Measurements from ENCODE around the gene ST6GAL1. TPM values are rescaled to one million over a fixed set of nuclear protein-coding genes. Genes with fewer than 3 reads are reported as not detected.

ST6GAL1 gene
- total and polyA plus RNA-seq, 2 experiments from 2014 or later, result 17.6 to 65.1 TPM

- Histone ChIP-seq H3F3A (replicated peaks; ENCODE audit: low read depth) (peaks cover 11% of the 10 kb centered on the region; the same call in 1 of the 2 replicates), H3K4me3 (no peak overlapping the region), H3K79me2 (replicated peaks; ENCODE audit: insufficient read depth) (peaks cover 100% of the 10 kb centered on the region), H3K9me2 (ENCODE audit: insufficient read depth) (no peaks in the 10 kb centered on the region), H3K36me3 (ENCODE audit: insufficient read depth) (peaks cover 7% of the 10 kb centered on the region), H3K27me3 (ENCODE audit: insufficient read depth) (no peaks in the 10 kb centered on the region), H3K4me1 (ENCODE audit: insufficient read depth) (peaks cover 40% of the 10 kb centered on the region), H4K20me1 (replicated peaks; ENCODE audit: insufficient read depth) (peaks cover 60% of the 10 kb centered on the region), H2AFZ (no peak overlapping the region), H3K4me2 (no peak overlapping the region), H3K27ac (ENCODE audit: low read depth) (0 out of 2 replicates have a peak overlapping the region, but pooled peaks have one; percentile 3)
- H3K9me3 Mint-ChIP-seq, result peaks cover 5% of the 10 kb centered on the region; the same call in 2 of the 3 replicates
- no peaks in the 10 kb centered on the region for H3K27me3 Mint-ChIP-seq (ENCODE audit: insufficient read depth, low read depth, poor library complexity)
- peaks cover 44% of the 10 kb centered on the region for H3K36me3 Mint-ChIP-seq (ENCODE audit: low read depth)
- no peak for DNase-seq (ENCODE audit: low spot score)
- ATAC-seq, result no peak
- no peak for TF ChIP-seq ZNF462 (CRISPR knock-in tag; IDR thresholded peaks at IDR 0.05)
- no peak for TF ChIP-seq ZNF114 (CRISPR knock-in tag; IDR thresholded peaks at IDR 0.05)
- TF ChIP-seq, protein P1, sequence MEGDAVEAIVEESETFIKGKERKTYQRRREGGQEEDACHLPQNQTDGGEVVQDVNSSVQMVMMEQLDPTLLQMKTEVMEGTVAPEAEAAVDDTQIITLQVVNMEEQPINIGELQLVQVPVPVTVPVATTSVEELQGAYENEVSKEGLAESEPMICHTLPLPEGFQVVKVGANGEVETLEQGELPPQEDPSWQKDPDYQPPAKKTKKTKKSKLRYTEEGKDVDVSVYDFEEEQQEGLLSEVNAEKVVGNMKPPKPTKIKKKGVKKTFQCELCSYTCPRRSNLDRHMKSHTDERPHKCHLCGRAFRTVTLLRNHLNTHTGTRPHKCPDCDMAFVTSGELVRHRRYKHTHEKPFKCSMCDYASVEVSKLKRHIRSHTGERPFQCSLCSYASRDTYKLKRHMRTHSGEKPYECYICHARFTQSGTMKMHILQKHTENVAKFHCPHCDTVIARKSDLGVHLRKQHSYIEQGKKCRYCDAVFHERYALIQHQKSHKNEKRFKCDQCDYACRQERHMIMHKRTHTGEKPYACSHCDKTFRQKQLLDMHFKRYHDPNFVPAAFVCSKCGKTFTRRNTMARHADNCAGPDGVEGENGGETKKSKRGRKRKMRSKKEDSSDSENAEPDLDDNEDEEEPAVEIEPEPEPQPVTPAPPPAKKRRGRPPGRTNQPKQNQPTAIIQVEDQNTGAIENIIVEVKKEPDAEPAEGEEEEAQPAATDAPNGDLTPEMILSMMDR (conservative IDR thresholded peaks at IDR 0.05; ENCODE audit: low read depth in 2 of 2), result no peak
- TF ChIP-seq EZH2phosphoT487 (IDR thresholded peaks at IDR 0.05; ENCODE audit: unreplicated experiment), result no peak
- TF ChIP-seq NANOG (IDR thresholded peaks at IDR 0.05; ENCODE audit: borderline replicate concordance), result no peak
- no peak for TF ChIP-seq EZH2 (IDR thresholded peaks at IDR 0.05; ENCODE audit: low read depth, unreplicated experiment)
- TF ChIP-seq ZNF331 (CRISPR knock-in tag; IDR thresholded peaks at IDR 0.05; ENCODE audit: low read depth), result no peak
- TF ChIP-seq, protein P2, sequence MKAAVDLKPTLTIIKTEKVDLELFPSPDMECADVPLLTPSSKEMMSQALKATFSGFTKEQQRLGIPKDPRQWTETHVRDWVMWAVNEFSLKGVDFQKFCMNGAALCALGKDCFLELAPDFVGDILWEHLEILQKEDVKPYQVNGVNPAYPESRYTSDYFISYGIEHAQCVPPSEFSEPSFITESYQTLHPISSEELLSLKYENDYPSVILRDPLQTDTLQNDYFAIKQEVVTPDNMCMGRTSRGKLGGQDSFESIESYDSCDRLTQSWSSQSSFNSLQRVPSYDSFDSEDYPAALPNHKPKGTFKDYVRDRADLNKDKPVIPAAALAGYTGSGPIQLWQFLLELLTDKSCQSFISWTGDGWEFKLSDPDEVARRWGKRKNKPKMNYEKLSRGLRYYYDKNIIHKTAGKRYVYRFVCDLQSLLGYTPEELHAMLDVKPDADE (IDR thresholded peaks at IDR 0.05), result no peak
- no peak for TF ChIP-seq STAT1 (IDR thresholded peaks at IDR 0.05; ENCODE audit: unreplicated experiment)
- TF ChIP-seq POLR2AphosphoS5 (IDR thresholded peaks at IDR 0.05; ENCODE audit: low read depth), result no peak
- no peak for TF ChIP-seq REST (IDR thresholded peaks at IDR 0.05; ENCODE audit: unreplicated experiment)
- TF ChIP-seq CREB1 (CRISPR knock-in tag; IDR thresholded peaks at IDR 0.05; ENCODE audit: low read depth), result no peak
- no peak for TF ChIP-seq JUNB (IDR thresholded peaks at IDR 0.05; ENCODE audit: unreplicated experiment)
- peaks cover 43% of the 10 kb centered on the region for H3K4me1 Mint-ChIP-seq
- no peak overlapping the region for H3K4me3 Mint-ChIP-seq
- H3K27ac Mint-ChIP-seq, result no peak overlapping the region
These were observed 6.9 kb downstream of the ST6GAL1 start for GRCh38 chr3:186937017-186937875.
